Activated CD4-positive, alpha-beta T cell treated with anti-CD3 and anti-CD28 coated beads, Interleukin-2, Interleukin-6, amounts not matched to agents 100 ng/mL and 50 ng/mL, durations not matched to agents 16 hours and 8 hours (primary cell): ENCODE data around the gene SH3TC1.

Experiments
- DNase-seq: peaks from one replicate; pipeline ENCODE4 v3.0.0-alpha.2; 2020

The SH3TC1 gene

GRCh38 chr4:8233672-8234484 lies 34.8 kb downstream of the SH3TC1 start:
- DNase-seq: no peak

DNA sequence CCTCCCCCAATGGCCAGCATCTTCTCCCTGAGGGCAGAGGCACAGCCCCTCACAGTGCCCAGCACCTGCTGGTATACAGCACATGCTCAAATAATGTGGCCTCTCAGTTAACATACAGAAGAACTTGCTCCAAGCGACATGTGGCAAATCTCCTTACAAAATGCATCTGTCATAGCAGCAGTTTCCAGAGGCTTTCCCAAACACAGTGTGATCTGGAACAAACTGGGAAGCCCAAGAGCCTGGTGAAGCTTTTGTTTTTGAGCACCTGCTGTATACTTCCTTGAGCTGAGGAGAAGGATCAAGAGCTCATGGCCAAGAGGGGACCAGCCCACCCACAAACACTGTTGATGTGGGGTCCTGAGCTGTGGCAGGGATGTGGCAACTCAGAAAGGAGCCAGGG lies 35.6 kb downstream of the SH3TC1 start:
- no peak for DNase-seq

GRCh38 chr4:8235224-8235623 lies 36.1 kb downstream of the SH3TC1 start:
- no peak for DNase-seq

- DNase-seq: no peak
Observed at GRCh38 chr4:8235686-8236085, 36.6 kb downstream of the SH3TC1 start.

DNA sequence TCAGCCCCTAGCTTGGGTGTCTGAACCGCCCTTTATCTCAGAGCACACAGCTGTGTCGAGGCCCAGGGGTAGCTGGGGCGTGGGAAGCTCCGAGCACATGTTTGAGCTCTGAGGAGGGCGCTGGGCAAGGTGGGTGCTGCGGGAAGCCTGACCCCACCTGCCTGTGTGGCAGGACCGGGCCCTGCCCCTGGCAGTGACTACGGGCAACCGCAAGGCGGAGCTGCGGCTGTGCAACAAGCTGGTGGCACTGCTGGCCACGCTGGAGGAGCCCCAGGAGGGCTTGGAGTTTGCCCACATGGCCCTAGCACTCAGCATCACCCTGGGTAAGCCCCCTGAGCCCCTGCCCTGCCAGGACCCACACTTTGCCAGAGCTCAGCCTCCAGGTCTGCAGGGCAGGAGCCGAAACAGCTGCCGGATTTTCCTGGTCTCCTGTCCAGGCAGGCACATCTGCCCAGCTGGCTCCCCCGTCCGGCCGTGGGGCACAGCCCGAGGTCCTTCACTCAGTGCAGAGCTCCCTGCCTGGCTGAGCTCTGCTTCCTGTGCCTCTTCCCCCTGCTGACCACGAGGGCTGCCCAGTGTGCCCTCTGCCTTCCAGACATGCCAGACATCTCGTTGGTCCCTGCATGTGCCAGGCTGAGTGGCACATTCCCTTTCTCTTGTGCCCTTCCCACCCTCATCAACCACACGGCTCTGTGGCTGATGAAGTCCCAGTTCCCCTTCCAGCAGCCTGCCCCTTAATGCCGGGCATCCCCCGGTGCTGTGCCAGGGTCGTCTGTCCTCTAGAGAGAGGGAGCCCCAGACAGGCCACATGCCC lies 37.2 kb downstream of the SH3TC1 start:
- no peak for DNase-seq

GRCh38 chr4:8236920-8237195 lies 37.8 kb downstream of the SH3TC1 start:
- no peak for DNase-seq

GRCh38 chr4:8237256-8237989 lies 38.3 kb downstream of the SH3TC1 start:
- DNase-seq: no peak

DNA sequence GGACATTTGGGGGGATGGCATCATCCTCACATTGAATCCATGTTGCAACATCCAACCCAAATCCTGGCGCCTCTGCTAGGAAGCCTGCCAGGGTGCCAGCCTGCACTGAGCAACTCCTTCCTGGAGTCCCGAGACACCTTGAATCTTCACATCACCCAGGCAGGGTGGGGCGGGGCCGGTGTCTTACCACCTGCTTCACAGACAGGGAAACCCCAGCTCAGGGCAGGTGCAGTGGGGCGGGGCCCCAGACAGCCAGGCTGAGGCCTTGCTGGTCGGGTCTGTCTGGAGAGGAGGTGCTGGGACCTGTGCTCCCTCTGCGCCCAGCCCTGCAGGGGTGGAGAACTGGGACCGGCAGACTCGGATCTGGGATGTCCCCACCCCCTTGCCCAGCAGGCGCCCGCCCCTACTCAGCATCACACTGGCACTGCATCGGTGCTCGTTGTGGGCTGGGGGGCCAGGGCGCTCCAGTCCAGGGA lies 39.0 kb downstream of the SH3TC1 start:
- DNase-seq: no peak

GRCh38 chr4:8238515-8239053 lies 39.5 kb downstream of the SH3TC1 start:
- no peak for DNase-seq

- DNase-seq: no peak
Observed at GRCh38 chr4:8239226-8239625, 40.1 kb downstream of the SH3TC1 start.

GRCh38 chr4:8239661-8240060 lies 40.6 kb downstream of the SH3TC1 start:
- DNase-seq: no peak

GRCh38 chr4:8240211-8241041 lies 41.3 kb downstream of the SH3TC1 start:
- DNase-seq: no peak

- DNase-seq: no peak
Observed at GRCh38 chr4:8241211-8241779, 42.2 kb downstream of the SH3TC1 start.

DNA sequence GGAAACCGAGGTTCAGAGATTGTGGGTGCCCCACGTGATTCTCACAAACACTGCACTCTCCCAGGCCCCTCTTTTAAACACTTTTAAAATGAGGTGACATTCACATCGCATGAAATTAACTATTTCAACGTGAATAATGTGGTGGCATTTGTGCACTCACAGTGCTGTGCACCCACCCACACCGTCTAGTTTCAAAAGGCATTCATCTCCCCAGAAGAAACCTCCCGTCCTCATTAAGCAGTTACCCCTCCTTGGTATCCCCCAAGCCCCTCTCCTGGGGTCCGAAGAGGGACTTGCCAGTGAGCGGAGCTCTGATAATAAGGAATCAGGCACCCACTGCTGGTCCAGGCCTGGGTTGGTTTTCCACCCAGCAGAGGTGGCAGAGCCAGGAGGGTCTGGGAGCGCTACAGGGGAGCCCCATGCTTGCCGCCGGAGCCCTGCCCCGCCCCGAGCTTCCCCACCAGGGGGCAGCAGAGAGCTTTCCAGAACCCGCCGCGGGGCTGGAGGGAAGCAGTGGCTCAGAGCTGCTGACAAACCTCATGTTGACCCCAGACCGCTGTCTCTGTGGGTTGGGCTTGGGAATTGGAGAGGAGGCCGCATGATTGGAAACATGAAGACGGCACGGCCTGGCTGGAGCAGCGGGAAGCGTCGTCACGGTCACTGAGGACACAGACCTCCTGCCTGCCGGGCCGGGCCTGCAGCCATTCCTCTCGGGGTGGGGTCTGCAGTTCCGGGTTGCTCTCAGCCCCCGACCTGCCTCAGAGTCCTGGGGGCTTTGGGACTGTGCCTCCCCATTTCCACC lies 43.0 kb downstream of the SH3TC1 start:
- peak; percentile 87 for DNase-seq

GRCh38 chr4:8242782-8243560 lies 43.9 kb downstream of the SH3TC1 start:
- no peak for DNase-seq

GRCh38 chr4:8244001-8244757 lies 45.1 kb downstream of the SH3TC1 start:
- DNase-seq: no peak

DNA sequence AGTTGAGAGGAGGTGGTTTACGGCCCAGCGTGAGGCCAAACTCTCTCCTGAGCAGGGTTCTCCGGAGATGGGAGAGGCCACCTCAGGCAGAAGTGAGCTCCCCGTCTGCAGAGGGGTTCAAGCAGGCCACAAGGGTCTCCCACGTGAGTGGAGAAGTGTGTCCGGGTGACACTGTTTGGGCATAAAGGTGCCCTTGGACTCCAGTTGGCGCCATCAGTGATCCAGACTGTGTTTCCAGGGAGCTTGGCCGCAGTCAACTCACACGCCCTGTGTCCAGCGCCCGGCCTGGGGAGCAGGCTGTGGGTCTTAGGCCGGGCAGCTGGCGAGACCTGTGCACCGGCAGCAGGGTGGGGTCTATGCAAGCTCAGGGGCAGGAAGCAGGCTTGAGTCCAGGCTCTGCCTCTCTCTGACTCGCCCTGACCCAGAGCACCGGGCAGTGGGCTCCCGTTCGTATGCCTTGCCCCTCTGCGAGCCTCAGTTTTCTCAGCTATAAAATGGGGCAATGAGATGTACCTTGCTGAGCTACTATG lies 45.9 kb downstream of the SH3TC1 start:
- no peak for DNase-seq

GRCh38 chr4:8245884-8246833 lies 47.1 kb downstream of the SH3TC1 start:
- no peak for DNase-seq
